GM12892 (cell line): ENCODE measurements around the gene STARD13.

Source experiments
- POLR2A ChIP-seq: IDR thresholded peaks from 2 replicates; pipeline ENCODE4 v1.6.1; 2011; ENCODE audit warnings: low read depth, low read length, control low read depth
- POLR2AphosphoS5 ChIP-seq: IDR thresholded peaks from 2 replicates; pipeline ENCODE4 v1.6.1; 2011; ENCODE audit warnings: low read depth, low read length, control low read depth
- TAF1 ChIP-seq: IDR thresholded peaks from 2 replicates; pipeline ENCODE4 v1.6.1; 2011; ENCODE audit warnings: low read depth, mild to moderate bottlenecking, control low read depth, low read length, borderline replicate concordance

DNA sequence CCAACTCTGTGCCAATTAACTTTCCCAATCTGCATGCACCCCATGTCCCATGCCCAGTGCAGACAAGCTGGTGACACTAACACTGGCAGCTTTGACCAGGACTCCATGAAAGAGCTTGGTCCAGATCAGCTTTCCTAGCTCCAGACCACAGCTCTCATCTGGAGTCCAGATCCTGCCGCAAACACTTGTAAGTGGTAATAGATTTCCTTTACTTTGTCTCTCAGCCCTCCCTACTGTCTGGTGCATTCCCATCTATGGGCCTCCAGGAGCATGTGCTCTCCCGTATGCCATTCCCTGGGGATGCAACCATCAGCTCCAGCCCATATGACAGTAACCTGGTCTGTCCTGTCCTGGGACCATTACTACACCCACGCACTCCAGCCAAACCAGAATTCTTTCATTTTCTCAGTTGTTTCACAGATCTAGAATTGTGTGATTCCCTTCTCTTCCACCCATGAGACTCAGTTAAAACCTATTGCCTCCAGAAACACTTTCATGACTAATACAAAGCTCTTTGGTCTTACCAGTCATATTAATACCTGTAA, 4.9 kb upstream of the STARD13 start:
- TF ChIP-seq POLR2AphosphoS5 (no peak), POLR2A (no peak), TAF1 (no peak)
